ENCODE measurements around the gene CELSR1.
"Not testable (repeated sequence)": the region's sequence is repeated elsewhere in the genome, so short reads cannot be mapped to it uniquely, and the experiment has no call there.

Gene CELSR1

DNA sequence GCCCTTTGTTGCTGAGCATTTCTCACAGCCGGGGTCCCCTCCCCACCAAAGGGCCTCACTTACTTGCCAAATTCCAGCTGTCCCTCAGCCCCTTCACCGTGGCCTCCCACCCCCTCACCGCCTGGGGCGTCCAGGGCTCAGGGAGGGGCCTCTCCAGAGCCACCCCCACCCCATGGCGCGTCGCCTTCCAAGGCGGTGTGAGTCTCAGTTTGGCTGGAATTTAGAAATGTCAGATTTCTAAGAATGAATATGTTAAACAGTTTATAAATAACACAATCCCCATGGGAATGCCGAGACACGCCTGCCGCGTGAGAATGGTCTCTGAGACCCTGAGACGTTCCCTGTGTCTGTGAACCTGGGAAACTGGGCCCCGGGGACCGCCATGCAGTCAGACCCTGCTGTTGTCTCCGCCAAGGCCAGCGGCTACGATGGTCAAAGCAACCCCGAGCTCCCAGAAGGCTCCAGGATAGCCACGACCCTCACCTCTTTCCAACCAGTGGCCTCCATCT, 28.9 kb downstream of the CELSR1 start:
- TF ChIP-seq, protein P1, sequence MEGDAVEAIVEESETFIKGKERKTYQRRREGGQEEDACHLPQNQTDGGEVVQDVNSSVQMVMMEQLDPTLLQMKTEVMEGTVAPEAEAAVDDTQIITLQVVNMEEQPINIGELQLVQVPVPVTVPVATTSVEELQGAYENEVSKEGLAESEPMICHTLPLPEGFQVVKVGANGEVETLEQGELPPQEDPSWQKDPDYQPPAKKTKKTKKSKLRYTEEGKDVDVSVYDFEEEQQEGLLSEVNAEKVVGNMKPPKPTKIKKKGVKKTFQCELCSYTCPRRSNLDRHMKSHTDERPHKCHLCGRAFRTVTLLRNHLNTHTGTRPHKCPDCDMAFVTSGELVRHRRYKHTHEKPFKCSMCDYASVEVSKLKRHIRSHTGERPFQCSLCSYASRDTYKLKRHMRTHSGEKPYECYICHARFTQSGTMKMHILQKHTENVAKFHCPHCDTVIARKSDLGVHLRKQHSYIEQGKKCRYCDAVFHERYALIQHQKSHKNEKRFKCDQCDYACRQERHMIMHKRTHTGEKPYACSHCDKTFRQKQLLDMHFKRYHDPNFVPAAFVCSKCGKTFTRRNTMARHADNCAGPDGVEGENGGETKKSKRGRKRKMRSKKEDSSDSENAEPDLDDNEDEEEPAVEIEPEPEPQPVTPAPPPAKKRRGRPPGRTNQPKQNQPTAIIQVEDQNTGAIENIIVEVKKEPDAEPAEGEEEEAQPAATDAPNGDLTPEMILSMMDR (IDR thresholded peaks at IDR 0.05; ENCODE audit: extremely low read depth, insufficient read depth, missing control alignments) = no peak
- in situ Hi-C loops (cut with MboI; ENCODE audit: low pct_unique_long_range_greater_than_20kb, low sequenced_read_pairs, unreplicated experiment) = no loop called here
- no peak for DNase-seq (ENCODE audit: low spot score)

DNA sequence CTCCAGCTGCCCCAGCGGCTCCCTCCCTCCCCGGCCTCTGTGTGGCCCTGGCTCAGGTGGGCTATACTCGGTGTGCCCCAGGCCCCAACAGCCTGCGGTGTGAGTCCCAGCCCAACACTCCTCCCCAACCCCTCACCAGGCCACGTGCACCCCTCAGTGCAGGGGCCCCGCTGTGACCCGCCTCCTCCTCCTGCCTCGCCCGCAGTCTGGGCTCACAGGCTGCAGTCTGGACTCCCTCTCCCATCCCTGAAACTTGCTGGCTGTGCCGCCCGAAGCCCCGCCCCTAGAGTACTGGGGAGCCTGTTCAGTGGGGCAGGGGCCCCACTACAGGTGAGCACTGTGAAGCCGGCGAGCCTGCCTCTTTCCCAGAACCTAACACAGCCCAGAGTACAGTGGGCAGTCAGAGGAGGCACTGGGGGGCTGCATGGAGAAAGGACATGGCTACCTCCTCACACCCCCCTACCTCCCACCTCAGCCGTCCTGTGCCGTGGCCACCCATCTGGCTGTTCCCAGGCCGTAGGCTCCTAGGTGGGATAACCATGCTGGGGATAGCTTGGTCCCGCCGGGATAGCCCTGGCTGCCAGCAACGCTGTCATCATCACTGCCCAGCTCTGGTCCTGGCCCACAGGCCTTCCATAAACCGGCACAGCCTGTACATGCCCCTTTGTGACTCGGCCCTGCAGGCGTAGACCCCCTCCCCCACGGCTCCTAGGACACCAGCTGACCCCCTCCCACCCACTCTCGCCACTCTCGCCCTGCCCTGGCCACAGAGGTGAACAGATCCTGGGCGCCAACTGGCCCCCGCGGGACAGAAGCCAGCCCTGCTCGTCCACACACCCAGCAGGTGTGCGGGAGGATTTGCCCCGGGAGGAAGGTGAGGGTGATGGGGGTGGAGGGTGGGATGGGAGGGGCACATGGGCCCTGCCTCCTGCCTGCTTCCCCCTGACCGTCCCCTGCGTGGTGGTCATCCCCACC, 29.7 kb downstream of the CELSR1 start:
- in situ Hi-C loops (cut with MboI; ENCODE audit: low pct_unique_long_range_greater_than_20kb, low sequenced_read_pairs, unreplicated experiment) = no loop called here
- TF ChIP-seq, protein P1 (IDR thresholded peaks at IDR 0.05; ENCODE audit: extremely low read depth, insufficient read depth, missing control alignments) = no peak
- DNase-seq (ENCODE audit: low spot score) = no peak

DNA sequence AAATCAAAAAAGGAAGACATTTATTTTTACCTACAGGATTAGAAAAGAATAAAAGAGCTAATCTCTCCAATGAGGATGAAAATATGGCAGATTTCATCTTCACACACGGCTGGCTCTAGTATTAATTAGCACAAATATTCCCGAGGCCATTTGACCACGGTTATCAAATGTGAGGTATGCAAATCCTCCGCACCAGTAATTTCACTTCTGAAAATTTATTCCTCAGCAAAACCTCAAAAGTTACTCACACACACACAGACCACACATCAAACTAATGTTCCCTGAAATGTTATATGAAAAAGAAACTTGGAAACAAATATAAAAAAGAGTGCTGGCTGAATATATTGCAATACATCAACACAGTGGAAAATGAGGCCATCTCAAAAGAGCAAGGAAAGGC, 32.8 kb downstream of the CELSR1 start:
- TF ChIP-seq, protein P1 (IDR thresholded peaks at IDR 0.05; ENCODE audit: extremely low read depth, insufficient read depth, missing control alignments) = no peak
- in situ Hi-C loops (cut with MboI; ENCODE audit: low pct_unique_long_range_greater_than_20kb, low sequenced_read_pairs, unreplicated experiment) = no loop called here
- no peak for DNase-seq (ENCODE audit: low spot score)

DNA sequence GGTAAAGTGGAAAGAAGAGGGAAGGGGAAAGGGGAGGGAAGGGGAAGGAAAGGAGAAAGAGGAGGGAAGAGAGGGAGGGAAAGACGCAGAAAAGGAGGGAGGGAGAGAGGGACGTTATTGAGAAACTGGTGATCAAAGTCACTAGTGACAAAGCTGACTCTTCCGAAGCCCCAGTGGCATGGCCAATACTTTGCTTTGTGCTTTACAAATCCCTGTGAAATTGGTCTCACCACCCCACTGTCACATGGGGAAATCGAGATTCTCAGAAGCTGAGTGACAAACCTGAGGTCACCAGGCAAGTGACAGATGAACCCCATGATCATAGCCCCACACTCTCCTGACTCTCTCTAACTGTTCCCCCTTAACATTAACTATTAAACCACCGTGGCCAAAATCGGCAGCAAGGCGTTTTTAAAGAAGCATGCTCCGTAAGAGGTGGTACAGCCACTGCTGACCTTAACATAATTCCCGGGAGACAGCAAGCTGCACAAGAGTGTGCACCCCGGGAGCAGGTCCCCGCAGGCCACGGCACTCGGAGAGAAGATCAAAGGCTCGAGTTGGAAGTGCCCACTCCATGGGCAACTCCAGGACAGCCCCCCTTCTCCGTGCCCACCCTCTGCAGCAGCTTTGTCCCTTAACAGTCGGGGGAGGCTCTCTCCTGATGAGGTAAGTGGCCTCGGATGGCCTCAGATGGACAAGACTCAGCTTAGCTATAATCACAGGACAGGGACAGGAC, 34.8 kb downstream of the CELSR1 start:
- in situ Hi-C loops (cut with MboI; ENCODE audit: low pct_unique_long_range_greater_than_20kb, low sequenced_read_pairs, unreplicated experiment) = no loop called here
- no peak for DNase-seq (ENCODE audit: low spot score)

DNA sequence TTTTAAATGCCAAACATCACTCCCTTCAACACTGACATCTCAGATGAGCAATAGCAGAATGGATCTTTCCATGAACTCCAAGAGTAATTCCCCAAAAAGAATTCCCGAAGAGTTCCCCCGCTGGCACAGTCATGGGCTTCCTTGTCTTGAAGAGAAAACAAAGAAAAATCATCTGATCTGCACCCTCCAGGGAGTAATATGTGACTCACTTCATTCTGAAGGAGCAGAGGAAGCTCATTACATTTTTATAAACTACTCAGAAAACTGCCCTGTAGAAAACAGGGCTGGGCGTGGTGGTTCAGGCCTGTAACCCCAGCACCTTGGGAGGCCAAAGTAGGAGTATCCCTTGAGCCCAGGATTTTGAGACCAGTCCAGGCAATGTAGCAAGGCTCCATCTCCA, 35.7 kb downstream of the CELSR1 start:
- in situ Hi-C loops (cut with MboI; ENCODE audit: low pct_unique_long_range_greater_than_20kb, low sequenced_read_pairs, unreplicated experiment) = no loop called here
- TF ChIP-seq, protein P1 (IDR thresholded peaks at IDR 0.05; ENCODE audit: extremely low read depth, insufficient read depth, missing control alignments) = no peak
- no peak for DNase-seq (ENCODE audit: low spot score)

More for the DNA sequence above, 34.8 kb downstream of the CELSR1 start:
- TF ChIP-seq, protein P1 (IDR thresholded peaks at IDR 0.05; ENCODE audit: extremely low read depth, insufficient read depth, missing control alignments) = no peak

DNA sequence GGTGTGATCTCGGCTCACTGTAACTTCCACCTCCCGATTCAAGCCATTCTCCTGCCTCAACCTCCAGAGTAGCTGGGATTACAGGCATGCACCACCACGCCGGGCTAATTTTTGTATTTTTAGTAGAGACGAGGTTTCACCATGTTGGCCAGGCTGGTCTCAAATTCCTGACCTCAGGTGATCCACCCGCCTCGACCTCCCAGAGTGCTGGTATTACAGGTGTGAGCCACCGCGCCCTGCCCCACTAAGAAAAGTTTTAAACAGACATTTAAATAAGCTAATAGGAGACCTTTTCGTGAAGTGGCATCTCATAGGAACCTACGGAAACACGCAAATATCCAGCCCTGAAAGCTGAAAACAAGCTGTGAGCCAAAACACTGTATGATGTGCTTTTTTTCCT, 36.2 kb downstream of the CELSR1 start:
- DNase-seq (ENCODE audit: low spot score); in situ Hi-C loops (cut with MboI; ENCODE audit: low pct_unique_long_range_greater_than_20kb, low sequenced_read_pairs, unreplicated experiment): not testable (repeated sequence)

All from GM13977 (cell line).